K562 (cell line): ENCODE data around the gene MPI. TPM values are rescaled to one million over a fixed set of nuclear protein-coding genes. Genes with fewer than 3 reads are reported as not detected.

Experiments
- ATF1 ChIP-seq, 2 experiments: fragments of 450-650 bp in 1 of 2; IDR thresholded peaks; 2 replicates each; pipeline ENCODE4 v1.6.1; 2016; ENCODE audit warnings: missing compliant biosample characterization in 1 of 2, missing genetic modification characterization in 1 of 2
- NR2C2 ChIP-seq, 2 experiments: fragments of 200-800 bp in 1 of 2; sonication (Bioruptor generic) in 1 of 2; sonication (generic) in 1 of 2; formaldehyde crosslinking in 1 of 2; IDR thresholded peaks; 2 replicates each; pipeline versions ENCODE4 v1.6.1 to v1.8.0; 2016 to 2022; ENCODE audit warnings: mild to moderate bottlenecking in 1 of 2, missing compliant biosample characterization in 1 of 2, missing genetic modification characterization in 1 of 2, missing genetic modification reagents in 1 of 2
- ZNF407 ChIP-seq: fragments of 450-650 bp; IDR thresholded peaks from 2 replicates; pipeline ENCODE4 v1.6.1; 2016; ENCODE audit warnings: low read depth
- polyA plus RNA-seq, 8 experiments: library from polyadenylated mRNA; depleted of rRNA in 4 of 8; stranded (reverse) in 5 of 8; unstranded in 3 of 8; fragments of >200 nt; fragmentation: Nextera tagmentation in 2 of 8; fragmentation: Illumina TruSeq in 1 of 8; extraction: Ambion mirVana in 2 of 8; extraction: Trizol in 1 of 8; gene quantifications; 2 replicates each; pipeline versions ENCODE4 v1.2.1 to v1.2.3, GENCODE V29; 2011 to 2014; ENCODE audit warnings: inconsistent platforms in 1 of 8, missing spikeins in 1 of 8
- total RNA-seq, 7 experiments: library from RNA; depleted of rRNA in 6 of 7; stranded (reverse); fragments of >200 nt in 6 of 7; fragmentation: Illumina TruSeq in 2 of 7; extraction: Trizol in 2 of 7; gene quantifications; 2 replicates each; pipeline versions ENCODE4 v1.2.1 to v1.2.3, GENCODE V29; 2011 to 2021; ENCODE audit warnings: low replicate concordance in 1 of 7
- TF ChIP-seq, protein P1 (sequence below): fragments of 250-450 bp; sonication (Bioruptor Pico); IDR thresholded peaks from 2 replicates; pipeline ENCODE4 v1.4.0; 2020; ENCODE audit warnings: mild to moderate bottlenecking, moderate library complexity
- TF ChIP-seq, protein P2 (sequence below): fragments of 250-450 bp; sonication (Bioruptor Pico); IDR thresholded peaks from 2 replicates; pipeline ENCODE4 v1.8.0; 2022; ENCODE audit warnings: inconsistent platforms, mild to moderate bottlenecking, moderate library complexity, borderline replicate concordance
- TF ChIP-seq, protein P3 (sequence below): fragments of 250-450 bp; sonication (Bioruptor Pico); IDR thresholded peaks from 2 replicates; pipeline ENCODE4 v1.4.0; 2020

The MPI gene
- total and polyA plus RNA-seq, 9 of the 15 experiments (the other 6 are each of a cell fraction or from before 2014, with no cell fraction given): 30.7 to 105 (median 40.5) TPM

DNA sequence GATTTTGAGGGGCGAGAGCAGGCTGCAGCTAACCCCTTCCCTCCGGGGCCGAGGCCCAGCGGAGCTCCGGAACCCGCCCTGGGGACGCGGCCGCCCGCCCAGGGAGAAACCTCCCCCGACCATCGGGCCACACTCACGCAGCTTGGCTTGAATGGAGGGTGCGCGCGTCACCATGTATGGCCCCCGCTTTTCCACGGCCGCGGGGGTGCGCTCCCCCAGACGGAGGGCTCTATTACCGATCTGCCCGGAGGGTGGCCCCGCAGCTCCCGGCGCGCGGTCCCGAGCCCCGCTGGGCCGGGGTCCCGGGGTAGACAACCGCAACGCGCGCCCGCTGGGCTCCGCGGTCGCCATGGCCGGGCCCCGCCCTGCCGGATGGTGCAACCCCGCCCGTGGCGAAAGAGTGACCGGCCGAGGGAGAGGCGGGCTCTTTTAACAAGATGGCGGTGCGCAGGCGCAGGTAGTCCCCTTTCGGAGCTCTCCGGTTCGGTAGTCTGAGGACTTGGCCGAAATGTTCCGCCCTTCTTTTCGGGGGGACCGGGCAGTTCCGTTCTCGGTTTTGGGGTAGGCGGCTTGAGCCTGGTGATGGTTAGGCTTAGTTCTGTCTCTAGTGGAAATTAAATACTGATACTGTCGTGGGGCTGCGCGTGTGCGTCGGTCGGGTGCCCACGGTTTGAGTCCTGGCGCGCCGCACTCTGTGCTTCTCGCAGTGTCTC, 16.8 kb downstream of the MPI start, which contains the start of gene FAM219B (continued):
- TF ChIP-seq, protein P1, sequence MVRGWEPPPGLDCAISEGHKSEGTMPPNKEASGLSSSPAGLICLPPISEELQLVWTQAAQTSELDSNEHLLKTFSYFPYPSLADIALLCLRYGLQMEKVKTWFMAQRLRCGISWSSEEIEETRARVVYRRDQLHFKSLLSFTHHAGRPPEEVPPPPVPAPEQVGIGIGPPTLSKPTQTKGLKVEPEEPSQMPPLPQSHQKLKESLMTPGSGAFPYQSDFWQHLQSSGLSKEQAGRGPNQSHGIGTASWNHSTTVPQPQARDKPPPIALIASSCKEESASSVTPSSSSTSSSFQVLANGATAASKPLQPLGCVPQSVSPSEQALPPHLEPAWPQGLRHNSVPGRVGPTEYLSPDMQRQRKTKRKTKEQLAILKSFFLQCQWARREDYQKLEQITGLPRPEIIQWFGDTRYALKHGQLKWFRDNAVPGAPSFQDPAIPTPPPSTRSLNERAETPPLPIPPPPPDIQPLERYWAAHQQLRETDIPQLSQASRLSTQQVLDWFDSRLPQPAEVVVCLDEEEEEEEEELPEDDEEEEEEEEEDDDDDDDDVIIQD: no peak
- no peak for TF ChIP-seq NR2C2 (CRISPR knock-in tag; IDR thresholded peaks at IDR 0.05)
- TF ChIP-seq NR2C2 (tag; IDR thresholded peaks at IDR 0.05): peak; percentile 41; the same call in 1 of the 2 replicates
- TF ChIP-seq ATF1 (CRISPR knock-in tag; IDR thresholded peaks at IDR 0.05): no peak
- TF ChIP-seq ATF1 (tag; IDR thresholded peaks at IDR 0.05): peak; percentile 76; the same call in 1 of the 2 replicates
- TF ChIP-seq, protein P2, sequence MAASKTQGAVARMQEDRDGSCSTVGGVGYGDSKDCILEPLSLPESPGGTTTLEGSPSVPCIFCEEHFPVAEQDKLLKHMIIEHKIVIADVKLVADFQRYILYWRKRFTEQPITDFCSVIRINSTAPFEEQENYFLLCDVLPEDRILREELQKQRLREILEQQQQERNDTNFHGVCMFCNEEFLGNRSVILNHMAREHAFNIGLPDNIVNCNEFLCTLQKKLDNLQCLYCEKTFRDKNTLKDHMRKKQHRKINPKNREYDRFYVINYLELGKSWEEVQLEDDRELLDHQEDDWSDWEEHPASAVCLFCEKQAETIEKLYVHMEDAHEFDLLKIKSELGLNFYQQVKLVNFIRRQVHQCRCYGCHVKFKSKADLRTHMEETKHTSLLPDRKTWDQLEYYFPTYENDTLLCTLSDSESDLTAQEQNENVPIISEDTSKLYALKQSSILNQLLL (CRISPR knock-in tag): no peak
- no peak for TF ChIP-seq ZNF407
- TF ChIP-seq, protein P3, sequence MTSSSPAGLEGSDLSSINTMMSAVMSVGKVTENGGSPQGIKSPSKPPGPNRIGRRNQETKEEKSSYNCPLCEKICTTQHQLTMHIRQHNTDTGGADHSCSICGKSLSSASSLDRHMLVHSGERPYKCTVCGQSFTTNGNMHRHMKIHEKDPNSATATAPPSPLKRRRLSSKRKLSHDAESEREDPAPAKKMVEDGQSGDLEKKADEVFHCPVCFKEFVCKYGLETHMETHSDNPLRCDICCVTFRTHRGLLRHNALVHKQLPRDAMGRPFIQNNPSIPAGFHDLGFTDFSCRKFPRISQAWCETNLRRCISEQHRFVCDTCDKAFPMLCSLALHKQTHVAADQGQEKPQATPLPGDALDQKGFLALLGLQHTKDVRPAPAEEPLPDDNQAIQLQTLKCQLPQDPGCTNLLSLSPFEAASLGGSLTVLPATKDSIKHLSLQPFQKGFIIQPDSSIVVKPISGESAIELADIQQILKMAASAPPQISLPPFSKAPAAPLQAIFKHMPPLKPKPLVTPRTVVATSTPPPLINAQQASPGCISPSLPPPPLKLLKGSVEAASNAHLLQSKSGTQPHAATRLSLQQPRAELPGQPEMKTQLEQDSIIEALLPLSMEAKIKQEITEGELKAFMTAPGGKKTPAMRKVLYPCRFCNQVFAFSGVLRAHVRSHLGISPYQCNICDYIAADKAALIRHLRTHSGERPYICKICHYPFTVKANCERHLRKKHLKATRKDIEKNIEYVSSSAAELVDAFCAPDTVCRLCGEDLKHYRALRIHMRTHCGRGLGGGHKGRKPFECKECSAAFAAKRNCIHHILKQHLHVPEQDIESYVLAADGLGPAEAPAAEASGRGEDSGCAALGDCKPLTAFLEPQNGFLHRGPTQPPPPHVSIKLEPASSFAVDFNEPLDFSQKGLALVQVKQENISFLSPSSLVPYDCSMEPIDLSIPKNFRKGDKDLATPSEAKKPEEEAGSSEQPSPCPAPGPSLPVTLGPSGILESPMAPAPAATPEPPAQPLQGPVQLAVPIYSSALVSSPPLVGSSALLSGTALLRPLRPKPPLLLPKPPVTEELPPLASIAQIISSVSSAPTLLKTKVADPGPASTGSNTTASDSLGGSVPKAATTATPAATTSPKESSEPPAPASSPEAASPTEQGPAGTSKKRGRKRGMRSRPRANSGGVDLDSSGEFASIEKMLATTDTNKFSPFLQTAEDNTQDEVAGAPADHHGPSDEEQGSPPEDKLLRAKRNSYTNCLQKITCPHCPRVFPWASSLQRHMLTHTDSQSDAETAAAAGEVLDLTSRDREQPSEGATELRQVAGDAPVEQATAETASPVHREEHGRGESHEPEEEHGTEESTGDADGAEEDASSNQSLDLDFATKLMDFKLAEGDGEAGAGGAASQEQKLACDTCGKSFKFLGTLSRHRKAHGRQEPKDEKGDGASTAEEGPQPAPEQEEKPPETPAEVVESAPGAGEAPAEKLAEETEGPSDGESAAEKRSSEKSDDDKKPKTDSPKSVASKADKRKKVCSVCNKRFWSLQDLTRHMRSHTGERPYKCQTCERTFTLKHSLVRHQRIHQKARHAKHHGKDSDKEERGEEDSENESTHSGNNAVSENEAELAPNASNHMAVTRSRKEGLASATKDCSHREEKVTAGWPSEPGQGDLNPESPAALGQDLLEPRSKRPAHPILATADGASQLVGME (CRISPR knock-in tag): no peak
